Stimulated activated CD4-positive, alpha-beta T cell treated with anti-CD3 and anti-CD28 coated beads, Interleukin-2, amount 100 ng/mL, for 24 hours (primary cell): ENCODE results near the gene TMEM234.
"Not testable (repeated sequence)": the region's sequence is repeated elsewhere in the genome, so short reads cannot be mapped to it uniquely, and the experiment has no call there.

Source experiments
- DNase-seq, 2 donors: peaks; one replicate each; pipeline ENCODE4 v3.0.0-alpha.2; 2020

The TMEM234 gene

GRCh38 chr1:32221980-32222755, at the start of gene TMEM234, which contains the start of gene EIF3I:
TMEM234 (minus strand) TSS chr1:32222353; CDS start chr1:32222322, 31 bp downstream.
EIF3I (plus strand) TSS chr1:32222407; CDS start chr1:32222442, 35 bp downstream.
- peak; percentile 91 to 93 for DNase-seq

DNA sequence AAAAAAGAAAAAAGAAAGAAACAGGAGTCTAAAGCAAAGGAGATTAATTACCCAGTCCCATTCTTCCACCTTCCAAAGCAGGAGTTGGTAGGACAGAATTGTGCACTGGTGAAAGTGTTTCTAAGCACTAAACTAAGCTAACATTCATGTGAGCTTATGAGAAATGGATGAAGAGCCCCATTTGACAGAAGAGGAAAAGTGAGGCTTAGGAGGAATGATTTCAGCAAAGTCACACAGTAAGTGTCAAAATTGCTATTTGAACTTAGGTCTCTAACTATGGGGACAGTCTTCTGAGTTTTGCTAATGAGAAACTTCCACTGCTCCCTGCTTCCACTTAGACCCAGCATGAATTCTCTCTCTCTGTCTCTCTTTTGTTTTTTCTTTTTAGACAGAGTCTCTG, 47.6 kb upstream of the TMEM234 start:
- DNase-seq: no peak

GRCh38 chr1:32266921-32267591, 44.9 kb upstream of the TMEM234 start:
- DNase-seq: no peak

- no peak for DNase-seq
Observed at GRCh38 chr1:32265846-32266245, 43.7 kb upstream of the TMEM234 start.

- DNase-seq: no peak
Observed at GRCh38 chr1:32263744-32264143, 41.6 kb upstream of the TMEM234 start.

DNA sequence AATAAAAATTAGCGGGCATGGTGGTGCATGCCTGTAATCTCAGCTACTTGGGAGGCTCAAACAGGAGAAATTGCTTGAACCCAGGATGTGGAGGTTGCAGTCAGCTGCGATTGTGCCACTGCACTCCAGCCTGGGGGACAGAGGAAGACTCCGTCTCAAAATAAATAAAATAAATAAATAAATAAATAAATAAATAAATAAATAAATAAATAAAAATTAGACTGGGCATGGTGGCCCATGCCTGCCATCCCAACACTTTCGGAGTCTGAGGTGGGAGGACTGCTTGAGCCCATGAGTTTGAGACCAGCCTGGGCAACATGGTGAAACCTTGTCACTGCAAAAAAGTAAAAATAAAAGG, 41.1 kb upstream of the TMEM234 start:
- not testable (repeated sequence) for DNase-seq

DNA sequence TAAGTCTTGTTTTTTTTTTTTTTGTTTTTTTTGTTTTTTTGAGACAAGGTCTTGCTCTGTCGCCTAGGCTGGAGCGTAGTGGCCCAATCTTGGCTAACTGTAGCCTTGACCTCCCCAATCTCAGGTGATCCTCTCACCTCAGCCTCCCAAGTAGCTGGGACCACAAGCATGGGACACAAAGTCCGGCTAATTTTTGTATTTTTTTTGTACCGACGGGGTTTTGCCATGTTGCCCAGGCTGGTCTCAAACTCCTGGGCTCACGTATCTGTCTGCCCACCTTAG, 35.0 kb upstream of the TMEM234 start:
- no peak for DNase-seq

GRCh38 chr1:32256473-32257226, 34.5 kb upstream of the TMEM234 start:
- DNase-seq: no peak

GRCh38 chr1:32255072-32256071, 33.2 kb upstream of the TMEM234 start:
- no peak for DNase-seq

DNA sequence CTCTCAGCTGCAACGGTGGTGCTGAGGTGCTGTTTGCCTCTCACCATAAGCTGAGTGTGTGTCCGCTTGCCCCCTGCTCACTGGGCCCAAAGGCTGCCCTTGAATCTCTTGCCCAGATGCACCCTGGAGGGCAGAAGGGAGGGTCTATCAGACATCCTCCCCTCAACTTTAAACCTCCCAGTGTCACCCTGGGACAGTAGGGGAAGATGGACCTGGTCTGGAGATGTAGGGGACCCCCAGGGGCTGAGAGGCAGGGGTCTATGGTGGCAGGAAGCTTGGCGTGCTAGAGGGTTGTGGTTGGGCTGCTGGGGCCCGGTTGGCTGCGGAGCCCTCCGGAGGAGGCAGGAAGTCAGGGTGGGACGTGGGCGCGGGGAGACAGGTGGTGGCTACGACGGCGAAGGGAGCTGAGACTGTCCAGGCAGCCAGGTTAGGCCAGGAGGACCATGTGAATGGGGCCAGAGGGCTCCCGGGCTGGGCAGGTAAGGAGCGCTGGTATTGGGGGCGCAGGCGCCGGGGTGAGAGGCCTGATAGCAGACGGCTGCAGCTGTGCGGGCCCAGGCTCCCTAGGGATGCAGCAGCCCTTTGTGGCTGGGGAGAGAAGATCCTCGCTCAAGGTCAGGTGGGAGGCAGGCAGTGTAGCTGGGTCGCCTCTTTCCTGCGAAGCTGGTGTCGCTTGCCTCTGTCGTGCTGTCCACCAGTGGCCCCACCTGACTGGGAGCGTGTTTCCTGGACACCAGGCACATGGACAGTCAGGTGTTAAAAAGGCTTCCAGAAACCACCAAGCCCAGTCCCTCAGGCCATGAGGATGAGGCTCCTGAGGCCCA, 29.0 kb upstream of the TMEM234 start, which contains the start of gene LCK:
TSS of gene LCK (plus strand) at position 373 of the 824 bp plus-strand sequence. CDS start 23,065 bp downstream, outside the sequence.
- peak; percentile 73 to 80 for DNase-seq

DNA sequence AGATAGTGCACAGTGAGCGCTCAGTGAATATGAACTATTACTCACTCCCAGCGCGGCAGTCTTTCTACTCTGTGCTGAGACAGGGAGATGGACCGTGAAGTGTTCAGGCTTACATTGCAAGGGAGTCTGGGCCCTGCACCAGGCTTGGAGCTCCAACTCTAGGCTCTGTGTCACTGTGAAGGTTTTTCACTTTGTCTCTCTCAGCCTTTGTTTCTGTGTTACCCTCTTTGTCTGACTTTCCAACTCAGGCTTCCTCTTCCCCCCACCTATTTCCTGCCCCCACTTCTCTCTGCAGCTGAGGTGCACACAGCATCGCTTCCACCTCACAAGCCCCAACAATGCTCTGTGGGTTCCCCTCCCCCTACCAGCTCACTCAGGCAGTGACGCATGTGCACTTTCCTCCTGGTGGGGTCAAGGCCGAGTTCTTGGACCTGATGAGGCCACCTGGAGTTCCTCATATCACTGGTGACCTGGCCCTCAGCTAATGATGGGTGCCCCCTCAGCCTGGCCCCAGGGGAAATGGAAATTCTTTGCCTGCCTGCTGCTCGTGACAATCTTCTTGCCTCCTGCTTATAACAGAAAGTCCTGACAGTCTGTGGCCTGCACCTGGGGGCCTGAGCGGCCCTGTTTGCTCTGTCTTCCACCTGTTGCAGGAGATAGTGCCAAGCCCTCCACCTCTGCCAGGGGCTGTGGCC, 27.8 kb upstream of the TMEM234 start:
- DNase-seq: peak; percentile 76 to 79

DNA sequence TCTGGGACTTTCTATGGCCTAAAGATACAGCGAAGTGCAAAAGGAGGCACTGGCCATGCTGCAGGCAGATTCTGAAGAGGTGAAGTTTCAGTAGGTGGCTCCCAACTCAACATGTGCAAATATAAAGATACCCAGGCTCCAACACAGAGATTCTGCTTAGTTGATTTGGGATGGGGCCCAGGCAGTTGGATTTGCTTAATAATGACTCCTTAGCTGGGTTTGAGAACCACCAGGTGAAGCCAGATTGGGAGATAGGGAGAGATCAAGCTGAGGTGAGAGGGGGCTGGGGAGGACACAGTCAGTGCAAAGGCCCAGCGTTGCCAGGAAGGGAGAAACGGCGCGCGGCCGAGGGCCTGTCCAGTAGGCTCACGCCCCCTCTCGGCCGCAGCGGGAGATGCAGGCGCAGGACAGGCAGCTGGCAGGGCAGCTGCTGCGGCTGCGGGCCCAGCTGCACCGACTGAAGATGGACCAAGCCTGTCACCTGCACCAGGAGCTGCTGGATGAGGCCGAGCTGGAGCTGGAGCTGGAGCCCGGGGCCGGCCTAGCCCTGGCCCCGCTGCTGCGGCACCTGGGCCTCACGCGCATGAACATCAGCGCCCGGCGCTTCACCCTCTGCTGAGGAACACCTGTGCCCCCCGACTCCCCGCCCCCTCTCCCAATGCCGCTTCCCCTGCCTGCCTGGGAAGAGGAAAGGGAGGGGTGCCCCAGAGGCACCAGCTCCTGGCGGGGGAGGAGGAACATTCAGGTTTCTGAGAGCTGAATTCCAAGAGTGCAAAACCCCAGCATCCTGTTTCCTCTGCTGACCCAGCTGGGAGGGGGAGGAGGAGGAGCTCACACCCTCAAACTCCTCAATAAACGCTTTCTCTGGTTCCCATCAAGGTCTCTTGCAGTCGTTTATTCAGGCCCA, 26.1 kb upstream of the TMEM234 start:
- peak; percentile 83 to 90 for DNase-seq

- DNase-seq: no peak
Observed at GRCh38 chr1:32247452-32247851, 25.3 kb upstream of the TMEM234 start.

- no peak for DNase-seq
Observed at GRCh38 chr1:32246888-32247273, 24.7 kb upstream of the TMEM234 start, which contains the start of gene FAM167B. FAM167B (plus strand) TSS chr1:32247222; CDS start chr1:32247422, 200 bp downstream.

- DNase-seq: no peak
Observed at GRCh38 chr1:32242341-32242851, 20.2 kb upstream of the TMEM234 start.

DNA sequence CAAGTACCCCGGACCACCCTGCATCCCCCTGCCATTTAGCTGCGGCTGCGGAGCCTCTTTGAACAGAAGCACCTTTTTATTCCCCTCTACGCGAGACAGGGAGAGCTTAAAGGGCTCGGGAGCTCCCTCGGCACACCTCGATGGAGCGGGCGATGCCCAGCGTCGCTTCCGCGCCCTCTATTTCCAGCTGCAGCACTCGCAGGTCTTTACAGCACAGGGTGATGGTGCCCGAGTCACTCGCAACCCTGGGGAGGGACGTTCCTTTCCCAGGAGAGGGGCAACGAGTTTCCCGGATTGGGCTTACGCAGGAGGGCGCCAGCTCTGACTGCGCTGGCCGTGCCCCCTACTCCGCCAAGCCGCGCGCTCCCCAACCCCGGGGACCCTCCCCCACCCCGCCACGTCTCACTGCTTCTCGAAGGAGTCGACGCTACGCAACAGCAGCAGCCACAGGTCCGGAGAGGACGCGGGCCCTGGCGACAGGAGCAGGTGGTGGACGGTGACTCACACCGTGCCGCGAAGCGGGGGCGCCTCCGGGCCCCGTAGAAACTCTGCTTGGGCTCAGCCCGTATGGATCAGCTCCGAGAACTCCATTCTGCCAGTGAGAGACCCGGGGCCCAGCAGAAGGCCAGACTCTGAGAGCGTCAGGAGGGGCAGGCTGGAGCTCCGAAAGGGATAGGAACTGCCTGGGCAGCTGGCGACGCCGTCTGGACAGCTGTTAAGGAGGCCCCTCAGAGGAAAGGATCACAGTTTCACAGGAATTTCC, 19.0 kb upstream of the TMEM234 start:
- DNase-seq: peak; percentile 39 to 53

DNA sequence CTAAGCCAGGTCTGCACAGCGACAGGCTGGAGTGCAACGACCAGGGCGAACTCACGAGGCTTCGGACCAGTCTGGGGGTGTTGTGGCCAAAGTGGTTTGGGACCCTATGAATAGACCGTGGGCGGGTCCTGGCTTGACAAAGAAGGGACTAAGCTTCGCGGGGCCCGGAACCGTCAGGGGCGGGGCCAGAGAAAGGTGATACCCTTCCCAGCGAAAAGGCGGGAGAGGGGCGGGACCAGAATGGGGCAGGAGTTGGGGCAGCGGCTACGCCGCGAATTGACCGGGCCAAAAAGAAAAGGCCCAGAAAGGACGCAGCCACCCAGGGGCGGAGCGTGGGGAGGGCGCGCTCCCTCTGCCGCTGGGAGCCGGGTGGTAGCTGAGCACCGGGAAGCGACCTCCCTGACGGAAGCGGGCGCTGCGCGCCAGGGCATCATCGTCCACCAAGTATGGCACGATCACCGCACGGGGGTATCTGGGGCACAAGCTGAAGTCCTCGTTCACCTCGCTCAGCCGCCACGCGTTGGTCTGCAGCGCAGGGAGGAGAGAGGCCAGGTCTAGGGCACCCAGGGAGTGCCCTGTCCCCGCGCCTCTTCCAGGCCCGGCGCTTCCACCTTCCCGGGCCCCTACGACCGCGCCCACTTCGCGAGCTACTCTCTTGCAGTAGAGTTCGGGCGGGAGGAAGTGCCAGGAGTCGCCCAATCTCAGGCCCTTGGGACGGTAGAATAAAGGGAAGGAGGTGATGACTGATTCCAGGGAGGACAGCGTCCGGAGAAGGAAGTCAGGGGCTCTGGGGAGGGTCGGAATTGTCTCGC, 18.2 kb upstream of the TMEM234 start:
- DNase-seq: peak; percentile 44 to 61

- no peak for DNase-seq
Observed at GRCh38 chr1:32239790-32240139, 17.6 kb upstream of the TMEM234 start.
